Body of pancreas (tissue), 4 donors: Measurements from ENCODE around the gene R3HDM4. TPM values are rescaled to one million over a fixed set of nuclear protein-coding genes. Genes with fewer than 3 reads are reported as not detected.

Experiments used
- ATAC-seq: fragments of 150-250 bp; one replicate; pipeline ENCODE4 v1.9.1; 2016
- DNase-seq, 4 donors: peaks; one replicate each; pipeline ENCODE4 v3.0.0-alpha.2; 2019
- H3K27ac ChIP-seq, 4 donors: fragments of 200-600 bp; sonication (generic); 1 replicate in 3 of 4; 2 replicates in 1 of 4; pipeline versions ENCODE4 v1.5.1 to v1.6.1; 2016 to 2019; ENCODE audit warnings: mild to moderate bottlenecking in 1 of 4, mixed read lengths in 1 of 4, moderate library complexity in 1 of 4
- H3K27me3 ChIP-seq, 2 donors: fragments of 200-600 bp; sonication (generic); one replicate each; pipeline ENCODE4 v1.6.0; 2016; ENCODE audit warnings: mild to moderate bottlenecking in 1 of 2
- H3K36me3 ChIP-seq, 2 donors: fragments of 200-600 bp; sonication (generic); replicated peaks in 1 of 2; 2 replicates each; pipeline ENCODE4 v1.5.1; 2016; ENCODE audit warnings: low read depth in 2 of 2; ENCODE audit not compliant: insufficient read depth in 1 of 2
- H3K4me1 ChIP-seq: fragments of 200-600 bp; sonication (generic); one replicate; pipeline ENCODE4 v1.6.0; 2016
- H3K4me3 ChIP-seq, 2 donors: fragments of 200-600 bp; sonication (generic); 1 replicate in 1 of 2; 2 replicates in 1 of 2; pipeline ENCODE4 v1.5.1; 2016 to 2019
- H3K9me3 ChIP-seq, 3 donors: fragments of 200-600 bp; sonication (generic); 1 replicate in 2 of 3; 2 replicates in 1 of 3; pipeline ENCODE4 v1.5.1; 2016
- CTCF ChIP-seq, 7 experiments: fragments of 450-650 bp in 4 of 7; fragments of 200-600 bp in 3 of 7; sonication (generic) in 3 of 7; IDR thresholded peaks; one replicate each; pipeline ENCODE4 v1.5.1; 2016 to 2019; ENCODE audit warnings: antibody characterized with exemption in 7 of 7
- POLR2A ChIP-seq, 3 donors: fragments of 450-650 bp; IDR thresholded peaks; one replicate each; pipeline ENCODE4 v1.6.1; 2016; ENCODE audit warnings: antibody characterized with exemption in 3 of 3, mild to moderate bottlenecking in 2 of 3
- WGBS, 2 donors: methylation state at CpG; one replicate each; pipeline ENCODE4 v1.1.5; 2017; 5-methylcytosine and 5-hydroxymethylcytosine counted together
- intact Hi-C: fragments of 100-400 bp; cut with DNase I; formaldehyde crosslinking; loops from one replicate; pipeline ENCODE4 v1.15.1; 2023
- total RNA-seq, 2 donors: library from RNA; depleted of rRNA; stranded (reverse); fragments of >200 nt; gene quantifications; one replicate each; pipeline ENCODE4 v1.1.0, GENCODE V29; 2016

Gene R3HDM4
- total RNA-seq, 2 donors from 2014 or later = 11.2 to 34.0 TPM

GRCh38 chr19:919199-920050 lies 6.4 kb upstream of the R3HDM4 start:
- TF ChIP-seq POLR2A (IDR thresholded peaks at IDR 0.05) (no peak), CTCF (IDR thresholded peaks at IDR 0.05) (no peak)

GRCh38 chr19:918481-919198 lies 5.6 kb upstream of the R3HDM4 start:
- H3K36me3 ChIP-seq = no peaks in the 10 kb centered on the region
- WGBS, 2 donors = 3 to 7% methylated on average over 19 to 37 of the region's 58 CpGs
- no peak for TF ChIP-seq CTCF (IDR thresholded peaks at IDR 0.05)
- no peak for TF ChIP-seq POLR2A (IDR thresholded peaks at IDR 0.05)
- H3K27me3 ChIP-seq = peaks cover 0 to 22% of the 10 kb centered on the region in 2 donors
- H3K4me1 ChIP-seq = peaks cover 41% of the 10 kb centered on the region
- no peak for DNase-seq
- intact Hi-C loops = loop anchor here (5.0 kb wide), 2 partner anchors 56 to 146 kb away; no protein-coding TSS in a partner anchor
- H3K4me3 ChIP-seq = no peak overlapping the region
- ATAC-seq = no peak
- H3K9me3 ChIP-seq = no peaks in the 10 kb centered on the region
- no peak overlapping the region for H3K27ac ChIP-seq

More at GRCh38 chr19:919199-920050, 6.4 kb upstream of the R3HDM4 start:
- Histone ChIP-seq H3K27me3 (peaks cover 0 to 22% of the 10 kb centered on the region in 2 donors), H3K36me3 (no peaks in the 10 kb centered on the region), H3K27ac (no peak overlapping the region), H3K9me3 (no peaks in the 10 kb centered on the region), H3K4me3 (no peak overlapping the region), H3K4me1 (peaks cover 42% of the 10 kb centered on the region)
- DNase-seq = no peak
- ATAC-seq = no peak
- intact Hi-C loops = loop anchor here (5.0 kb wide), 2 partner anchors 57 to 147 kb away; no protein-coding TSS in a partner anchor
- 4 to 13% methylated on average over 4 to 43 of the region's 68 CpGs for WGBS, 2 donors

GRCh38 chr19:918152-918437 lies 5.1 kb upstream of the R3HDM4 start:
- Histone ChIP-seq H3K4me3 (no peak overlapping the region), H3K36me3 (no peaks in the 10 kb centered on the region), H3K27me3 (peaks cover 0 to 22% of the 10 kb centered on the region in 2 donors), H3K4me1 (peaks cover 43% of the 10 kb centered on the region), H3K9me3 (no peaks in the 10 kb centered on the region), H3K27ac (no peak overlapping the region)
- ATAC-seq (no peak), DNase-seq (no peak)
- intact Hi-C loops = loop anchor here (5.0 kb wide), 2 partner anchors 56 to 146 kb away; no protein-coding TSS in a partner anchor
- TF ChIP-seq CTCF (IDR thresholded peaks at IDR 0.05) = no peak
- no peak for TF ChIP-seq POLR2A (IDR thresholded peaks at IDR 0.05)
- 5% methylated on average over 10 of the region's 12 CpGs; no CpG with 5 or more reads in 1 of the 2 donors for WGBS, 2 donors

GRCh38 chr19:917323-918151 lies 4.5 kb upstream of the R3HDM4 start, which contains the start of gene KISS1R:
Gene KISS1R, plus strand, starts transcription at chr19:917333. Its CDS starts 170 bp downstream, at chr19:917503.
- WGBS, 2 donors = 0 to 2% methylated on average over 5 to 75 of the region's 87 CpGs
- intact Hi-C loops = loop anchor here (5.0 kb wide), 2 partner anchors 55 to 145 kb away; no protein-coding TSS in a partner anchor
- Histone ChIP-seq H3K27ac (no peak within 1 kb of the TSS), H3K4me3 (peak within 1 kb of the TSS in 1 of 2 donors; percentile 1), H3K36me3 (no peaks in the 10 kb centered on the region), H3K9me3 (no peaks in the 10 kb centered on the region), H3K27me3 (peaks cover 0 to 22% of the 10 kb centered on the region in 2 donors), H3K4me1 (peaks cover 43% of the 10 kb centered on the region)
- ATAC-seq (no peak), DNase-seq (peak in 2 of 4 donors; percentile 42 to 52)
- TF ChIP-seq POLR2A (IDR thresholded peaks at IDR 0.05) (no peak), CTCF (IDR thresholded peaks at IDR 0.05) (peak; percentile 14 to 52 (median 31))
